MM.1S (cell line): ENCODE measurements around the gene LINC01488.

Source experiments
- EZH2 ChIP-seq: fragments of 300-600 bp; sonication (generic); optimal IDR thresholded peaks from 2 replicates; pipeline ENCODE3; 2017; ENCODE audit warnings: low read depth, mild to moderate bottlenecking, antibody characterized with exemption, low read length, mixed read lengths
- EZH2phosphoT487 ChIP-seq: fragments of 300-600 bp; sonication (generic); IDR thresholded peaks from 2 replicates; pipeline ENCODE4 v1.6.1; 2018; ENCODE audit warnings: antibody characterized with exemption, low read length
- TF ChIP-seq, protein P1 (sequence below): fragments of 300-600 bp; sonication (generic); IDR thresholded peaks from 2 replicates; pipeline ENCODE4 v1.5.1; 2016; ENCODE audit warnings: antibody characterized with exemption, low read length, mixed read lengths

DNA sequence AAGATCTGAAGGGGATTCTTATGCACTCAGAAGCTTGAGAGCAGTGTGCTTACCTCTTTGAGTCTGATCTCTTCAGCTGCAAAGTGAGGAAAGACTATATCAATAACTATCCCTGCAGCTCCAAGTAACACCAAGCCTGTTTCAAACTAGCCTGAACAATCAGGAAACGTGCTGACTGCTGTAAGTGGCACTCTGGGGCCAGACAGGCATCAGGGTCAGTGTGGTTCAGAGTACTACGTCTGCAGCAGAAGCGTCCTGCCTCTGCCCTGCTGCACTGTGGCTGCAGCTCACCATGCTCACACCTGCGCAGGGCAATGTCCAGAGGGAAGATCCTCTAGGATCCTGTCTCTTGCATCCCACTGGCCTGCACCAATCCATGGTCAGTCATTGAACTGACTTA lies 25.5 kb upstream of the LINC01488 start:
- no peak for TF ChIP-seq EZH2
- TF ChIP-seq, protein P1, sequence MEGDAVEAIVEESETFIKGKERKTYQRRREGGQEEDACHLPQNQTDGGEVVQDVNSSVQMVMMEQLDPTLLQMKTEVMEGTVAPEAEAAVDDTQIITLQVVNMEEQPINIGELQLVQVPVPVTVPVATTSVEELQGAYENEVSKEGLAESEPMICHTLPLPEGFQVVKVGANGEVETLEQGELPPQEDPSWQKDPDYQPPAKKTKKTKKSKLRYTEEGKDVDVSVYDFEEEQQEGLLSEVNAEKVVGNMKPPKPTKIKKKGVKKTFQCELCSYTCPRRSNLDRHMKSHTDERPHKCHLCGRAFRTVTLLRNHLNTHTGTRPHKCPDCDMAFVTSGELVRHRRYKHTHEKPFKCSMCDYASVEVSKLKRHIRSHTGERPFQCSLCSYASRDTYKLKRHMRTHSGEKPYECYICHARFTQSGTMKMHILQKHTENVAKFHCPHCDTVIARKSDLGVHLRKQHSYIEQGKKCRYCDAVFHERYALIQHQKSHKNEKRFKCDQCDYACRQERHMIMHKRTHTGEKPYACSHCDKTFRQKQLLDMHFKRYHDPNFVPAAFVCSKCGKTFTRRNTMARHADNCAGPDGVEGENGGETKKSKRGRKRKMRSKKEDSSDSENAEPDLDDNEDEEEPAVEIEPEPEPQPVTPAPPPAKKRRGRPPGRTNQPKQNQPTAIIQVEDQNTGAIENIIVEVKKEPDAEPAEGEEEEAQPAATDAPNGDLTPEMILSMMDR, result no peak
- no peak for TF ChIP-seq EZH2phosphoT487
